ENCODE results near the gene ADGRB2.

Gene ADGRB2

GRCh38 chr1:31748365-31748764, 15.8 kb downstream of the ADGRB2 start:
- Histone ChIP-seq H3K9me3 (no peaks in the 10 kb centered on the region), H3K4me3 (no peak overlapping the region), H3K27ac (no peak overlapping the region), H3K4me1 (peaks cover 0 to 15% (median 11%) of the 10 kb centered on the region in 4 donors), H3K27me3 (no peaks in the 10 kb centered on the region), H3K36me3 (no peaks in the 10 kb centered on the region)
- TF ChIP-seq CTCF (IDR thresholded peaks at IDR 0.05): no peak
- no peak for DNase-seq
- intact Hi-C loops (cut with DNase I; ENCODE audit: low total_unique reads): no loop called here

- no peaks in the 10 kb centered on the region for H3K36me3 ChIP-seq
- no peak overlapping the region for H3K4me3 ChIP-seq
- no peaks in the 10 kb centered on the region for H3K27me3 ChIP-seq
- DNase-seq: no peak
- intact Hi-C loops (cut with DNase I; ENCODE audit: low total_unique reads): loop anchor here (2.0 kb wide), 1 partner anchor 85 kb away; no protein-coding TSS in a partner anchor
- peaks cover 0 to 10% (median 4%) of the 10 kb centered on the region in 4 donors for H3K4me1 ChIP-seq
- no peak for TF ChIP-seq CTCF (IDR thresholded peaks at IDR 0.05)
- H3K9me3 ChIP-seq: no peaks in the 10 kb centered on the region
- H3K27ac ChIP-seq: no peak overlapping the region
Observed at GRCh38 chr1:31747304-31747703, 16.8 kb downstream of the ADGRB2 start.

GRCh38 chr1:31746687-31747086, 17.5 kb downstream of the ADGRB2 start:
- H3K4me1 ChIP-seq: peaks cover 0 to 10% (median 4%) of the 10 kb centered on the region in 4 donors
- DNase-seq: no peak

DNA sequence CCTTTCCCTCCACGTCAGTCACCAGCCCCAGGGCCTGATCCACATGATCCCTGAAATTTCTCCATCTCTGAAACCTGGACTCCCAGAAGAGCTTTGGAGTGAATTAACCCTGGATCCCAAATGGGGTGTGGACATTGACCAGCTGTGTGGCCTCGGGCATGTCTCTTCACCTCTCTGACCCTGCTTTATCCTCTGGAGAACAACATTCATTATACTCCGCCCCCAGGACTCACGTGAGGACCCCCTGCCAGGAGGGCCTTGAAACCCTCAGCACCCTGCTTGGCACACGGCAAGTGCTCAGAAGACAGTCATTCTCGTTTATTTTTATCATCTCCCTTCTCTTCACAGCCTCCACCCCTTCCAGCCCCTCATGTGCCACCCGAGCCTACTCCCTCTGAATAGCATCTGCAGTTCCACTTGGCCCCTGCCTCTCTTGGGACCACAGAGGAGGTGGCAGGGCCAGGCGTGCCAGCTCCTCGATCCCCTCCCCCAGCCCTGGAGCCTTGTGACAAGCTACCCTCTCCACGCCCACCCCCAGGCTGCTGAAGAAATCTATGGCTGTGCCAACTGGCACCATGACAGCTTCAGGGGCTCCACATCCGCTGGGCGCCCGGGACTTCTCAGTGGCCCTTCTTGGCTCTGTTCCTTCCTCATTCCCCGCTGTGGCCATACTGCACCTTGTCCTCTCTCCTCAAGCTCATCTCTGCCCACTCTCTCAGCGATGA, 18.0 kb downstream of the ADGRB2 start:
- Histone ChIP-seq H3K27ac (no peak overlapping the region), H3K36me3 (no peaks in the 10 kb centered on the region), H3K4me3 (no peak overlapping the region), H3K27me3 (no peaks in the 10 kb centered on the region), H3K9me3 (no peaks in the 10 kb centered on the region), H3K4me1 (peaks cover 0 to 10% (median 4%) of the 10 kb centered on the region in 4 donors)
- DNase-seq: no peak
- TF ChIP-seq CTCF (IDR thresholded peaks at IDR 0.05): no peak
- intact Hi-C loops (cut with DNase I; ENCODE audit: low total_unique reads): loop anchor here (2.0 kb wide), 1 partner anchor 83 kb away; no protein-coding TSS in a partner anchor

More at GRCh38 chr1:31746687-31747086, 17.5 kb downstream of the ADGRB2 start:
- H3K27ac ChIP-seq: no peak overlapping the region
- no peaks in the 10 kb centered on the region for H3K36me3 ChIP-seq
- no peaks in the 10 kb centered on the region for H3K27me3 ChIP-seq
- TF ChIP-seq CTCF (IDR thresholded peaks at IDR 0.05): no peak
- H3K9me3 ChIP-seq: no peaks in the 10 kb centered on the region
- intact Hi-C loops (cut with DNase I; ENCODE audit: low total_unique reads): loop anchor here (2.0 kb wide), 1 partner anchor 84 kb away; no protein-coding TSS in a partner anchor
- H3K4me3 ChIP-seq: no peak overlapping the region

DNA sequence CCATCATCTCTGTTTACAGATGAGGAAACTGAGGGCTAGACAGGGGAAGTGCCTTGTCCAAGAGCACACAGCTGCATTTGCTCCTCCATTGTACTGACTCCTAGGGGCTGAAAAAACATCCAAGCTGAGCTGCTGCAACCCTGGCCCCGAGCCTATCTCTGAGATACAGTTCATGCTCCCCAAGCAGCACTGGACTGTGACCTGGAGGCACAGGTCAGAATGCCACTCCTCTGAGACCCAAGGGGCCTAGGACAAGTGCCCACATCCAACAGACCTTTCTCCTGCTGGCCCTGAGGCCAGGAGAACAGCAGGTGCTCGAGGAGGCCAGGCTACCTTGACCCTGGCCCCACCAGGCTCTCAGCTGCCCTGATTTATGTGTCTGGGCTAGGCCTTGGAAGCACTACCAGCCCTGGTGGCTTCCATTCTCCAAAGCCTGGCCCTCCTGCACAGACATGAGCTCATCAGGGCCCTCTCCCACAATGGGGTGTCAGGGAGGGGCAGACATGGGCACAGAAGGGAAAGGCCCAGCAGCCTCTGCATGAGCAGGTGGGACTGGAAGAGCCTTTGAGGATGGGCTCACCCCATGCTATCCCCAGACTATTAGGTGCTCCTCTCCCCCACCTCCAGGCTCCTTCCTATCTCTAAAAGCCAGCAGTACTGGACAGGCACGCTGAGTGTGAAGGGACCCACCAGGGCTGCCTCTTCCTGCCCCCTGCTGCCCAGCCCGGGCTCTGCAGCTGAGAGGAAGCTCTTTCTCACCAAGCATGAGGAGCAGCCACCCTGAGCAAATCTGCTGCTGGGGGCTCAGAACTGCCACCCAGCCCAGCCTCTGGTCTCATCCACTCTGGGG, 18.8 kb downstream of the ADGRB2 start:
- intact Hi-C loops (cut with DNase I; ENCODE audit: low total_unique reads): no loop called here
- Histone ChIP-seq H3K27me3 (no peaks in the 10 kb centered on the region), H3K27ac (no peak overlapping the region), H3K9me3 (no peaks in the 10 kb centered on the region), H3K4me3 (no peak overlapping the region), H3K36me3 (no peaks in the 10 kb centered on the region), H3K4me1 (peaks cover 0 to 10% (median 4%) of the 10 kb centered on the region in 4 donors)
- peak; percentile 69 to 75 for TF ChIP-seq CTCF (IDR thresholded peaks at IDR 0.05)
- DNase-seq: peak; percentile 37 to 82

All from tibial artery (tissue), 4 donors.